Measurements from ENCODE around the gene VPS13A. TPM values are rescaled to one million over a fixed set of nuclear protein-coding genes. Genes with fewer than 3 reads are reported as not detected.

Gene VPS13A
- total RNA-seq, 1 experiment from 2014 or later = 13.8 TPM

GRCh38 chr9:77457916-77458592, 280.7 kb downstream of the VPS13A start:
- DNase-seq (ENCODE audit: low spot score) = peak; percentile 94

- no peak for DNase-seq (ENCODE audit: low spot score)
Observed at GRCh38 chr9:77460938-77461337, 283.6 kb downstream of the VPS13A start.

- no peak for DNase-seq (ENCODE audit: low spot score)
Observed at GRCh38 chr9:77462066-77462465, 284.7 kb downstream of the VPS13A start.

GRCh38 chr9:77463151-77463550, 285.8 kb downstream of the VPS13A start:
- DNase-seq (ENCODE audit: low spot score) = no peak

- no peak for DNase-seq (ENCODE audit: low spot score)
Observed at GRCh38 chr9:77464661-77465060, 287.3 kb downstream of the VPS13A start.

GRCh38 chr9:77469515-77470231, 292.3 kb downstream of the VPS13A start:
- no peak for DNase-seq (ENCODE audit: low spot score)

Other genes with a start within 250 kb of the VPS13A start
- gene FOXB2, start 157.9 kb upstream of the VPS13A start, total RNA-seq (2014; rRNA removed; shearing (Covaris generic)) = not detected in 2 replicates

All from HT-29 (cell line).